Motor neuron (in vitro differentiated cells): ENCODE measurements around the gene CHFR. TPM values are rescaled to one million over a fixed set of nuclear protein-coding genes. Genes with fewer than 3 reads are reported as not detected.
"Not testable (repeated sequence)": the region's sequence is repeated elsewhere in the genome, so short reads cannot be mapped to it uniquely, and the experiment has no call there.

Source experiments
- ATAC-seq, 8 experiments: fragments of 200-7000 bp; cut with Tn5 transposase; replicated peaks in 6 of 8; 2 replicates each; pipeline ENCODE4 v1.8.0; 2021; ENCODE audit warnings: mild to moderate bottlenecking in 8 of 8, moderate library complexity in 8 of 8
- H3K27ac ChIP-seq, 2 donors: fragments of 250-450 bp; sonication (Bioruptor Pico); 2 replicates each; pipeline ENCODE4 v1.9.0; 2021; ENCODE audit warnings: antibody characterized with exemption in 2 of 2, mild to moderate bottlenecking in 2 of 2, moderate library complexity in 1 of 2
- H3K4me1 ChIP-seq, 2 donors: fragments of 250-450 bp; sonication (Bioruptor Pico); replicated peaks in 1 of 2; 2 replicates each; pipeline ENCODE4 v1.6.1; 2021; ENCODE audit warnings: antibody characterized with exemption in 2 of 2, mild to moderate bottlenecking in 2 of 2, moderate library complexity in 1 of 2
- H3K4me3 ChIP-seq, 5 donors: fragments of 250-450 bp; sonication (Bioruptor Pico); 2 replicates each; pipeline ENCODE4 v1.9.0; 2021; ENCODE audit warnings: antibody characterized with exemption in 5 of 5, mild to moderate bottlenecking in 5 of 5, moderate library complexity in 4 of 5
- WGBS, 10 experiments: fragments of 450-650 bp; shearing (Covaris generic); methylation state at CpG; one replicate each; pipeline ENCODE4 v1.0.0; 2022; 5-methylcytosine and 5-hydroxymethylcytosine counted together
- in situ Hi-C, 9 experiments: fragments of 400-800 bp; cut with MboI; loops; one replicate each; pipeline ENCODE4 v1.15.0; 2021; ENCODE audit warnings: low sequenced_read_pairs in 9 of 9, low pct_unique_long_range_greater_than_20kb in 2 of 9; ENCODE audit not compliant: unreplicated experiment in 9 of 9
- total RNA-seq, 8 experiments: library from RNA; unstranded; fragments of 300-600 nt; gene quantifications; 2 replicates each; pipeline versions ENCODE4 v1.2.3 to v1.2.4, GENCODE V29; 2022

Gene CHFR
- total RNA-seq = 10 to 100 TPM; 22.1 to 69.6 (median 24.8) TPM

- ATAC-seq = peak; percentile 94 to 97 (median 94)
- Histone ChIP-seq H3K4me3 (peak within 1 kb of the TSS; percentile 56 to 64 (median 63)), H3K4me1 (peaks cover 3 to 5% of the 10 kb centered on the region in 2 donors), H3K27ac (peak within 1 kb of the TSS; percentile 82 to 93)
- WGBS, 10 experiments = 0 to 69% (median 7%) methylated on average over 2 to 16 of the region's 84 CpGs; no CpG with 5 or more reads in 3 of the 10 experiments
- in situ Hi-C loops = no loop called here
These were observed at the start of gene CHFR for GRCh38 chr12:132887513-132888351. Gene CHFR, minus strand, starts transcription at chr12:132887605. Its CDS starts 277 bp downstream, at chr12:132887328.

- in situ Hi-C loops, H3K4me3 ChIP-seq, H3K4me1 ChIP-seq, ATAC-seq, H3K27ac ChIP-seq: not testable (repeated sequence)
- WGBS, 10 experiments = 75 to 100% (median 90%) methylated on average over 2 to 8 of the region's 8 CpGs; no CpG with 5 or more reads in 1 of the 10 experiments
These were observed 49.5 kb upstream of the CHFR start for GRCh38 chr12:132936921-132937320.

GRCh38 chr12:132936163-132936562 is 48.8 kb upstream of the CHFR start:
- in situ Hi-C loops = no loop called here
- Histone ChIP-seq H3K27ac (no peak overlapping the region), H3K4me1 (no peaks in the 10 kb centered on the region), H3K4me3 (no peak overlapping the region)
- no peak for ATAC-seq
- WGBS, 10 experiments = 70 to 100% (median 85%) methylated on average over 1 to 2 of the region's 2 CpGs

- no peak overlapping the region for H3K27ac ChIP-seq
- in situ Hi-C loops = no loop called here
- ATAC-seq = no peak
- no peaks in the 10 kb centered on the region for H3K4me1 ChIP-seq
- no peak overlapping the region for H3K4me3 ChIP-seq
- 77 to 100% (median 100%) methylated on average over 1 to 6 of the region's 6 CpGs; no CpG with 5 or more reads in 1 of the 10 experiments for WGBS, 10 experiments
These were observed 39.0 kb upstream of the CHFR start for GRCh38 chr12:132926415-132926833.

GRCh38 chr12:132925597-132926414 is 38.4 kb upstream of the CHFR start:
- H3K27ac ChIP-seq = no peak overlapping the region
- 68 to 100% (median 93%) methylated on average over 1 to 8 of the region's 8 CpGs for WGBS, 10 experiments
- no peak for ATAC-seq
- H3K4me1 ChIP-seq = no peaks in the 10 kb centered on the region
- in situ Hi-C loops = no loop called here
- no peak overlapping the region for H3K4me3 ChIP-seq

- Histone ChIP-seq H3K4me1 (no peaks in the 10 kb centered on the region), H3K4me3 (no peak overlapping the region), H3K27ac (no peak overlapping the region)
- WGBS, 10 experiments = 70 to 100% (median 100%) methylated on average over 1 to 3 of the region's 3 CpGs; no CpG with 5 or more reads in 2 of the 10 experiments
- in situ Hi-C loops = no loop called here
- ATAC-seq = no peak
These were observed 37.0 kb upstream of the CHFR start for GRCh38 chr12:132924356-132924755.

- no peaks in the 10 kb centered on the region for H3K4me1 ChIP-seq
- no peak overlapping the region for H3K4me3 ChIP-seq
- ATAC-seq = no peak
- in situ Hi-C loops = no loop called here
- 6 to 91% (median 18%) methylated on average over 1 of the region's 1 CpG; no CpG with 5 or more reads in 1 of the 10 experiments for WGBS, 10 experiments
- no peak overlapping the region for H3K27ac ChIP-seq
These were observed 36.0 kb upstream of the CHFR start for GRCh38 chr12:132923356-132923909.

GRCh38 chr12:132922676-132923075 is 35.3 kb upstream of the CHFR start:
- Histone ChIP-seq H3K4me1 (no peaks in the 10 kb centered on the region), H3K27ac (no peak overlapping the region), H3K4me3 (no peak overlapping the region)
- WGBS, 10 experiments = 57 to 100% (median 86%) methylated on average over 1 to 4 of the region's 4 CpGs; no CpG with 5 or more reads in 1 of the 10 experiments
- in situ Hi-C loops = no loop called here
- no peak for ATAC-seq

GRCh38 chr12:132921685-132922084 is 34.3 kb upstream of the CHFR start:
- in situ Hi-C loops = no loop called here
- WGBS, 10 experiments = 65 to 100% (median 91%) methylated on average over 1 to 9 of the region's 9 CpGs
- Histone ChIP-seq H3K4me1 (no peaks in the 10 kb centered on the region), H3K4me3 (no peak overlapping the region), H3K27ac (no peak overlapping the region)
- ATAC-seq = no peak

GRCh38 chr12:132918680-132919079 is 31.3 kb upstream of the CHFR start:
- Histone ChIP-seq H3K4me1 (no peaks in the 10 kb centered on the region), H3K27ac (no peak overlapping the region), H3K4me3 (no peak overlapping the region)
- ATAC-seq = no peak
- 80 to 100% (median 91%) methylated on average over 1 to 4 of the region's 6 CpGs; no CpG with 5 or more reads in 3 of the 10 experiments for WGBS, 10 experiments
- in situ Hi-C loops = no loop called here

- H3K4me3 ChIP-seq = peak overlapping the region; percentile 49 to 68 (median 51)
- H3K27ac ChIP-seq = peak overlapping the region; percentile 67 to 75
- 0 to 40% (median 10%) methylated on average over 1 to 4 of the region's 22 CpGs; no CpG with 5 or more reads in 7 of the 10 experiments for WGBS, 10 experiments
- in situ Hi-C loops = no loop called here
- peaks cover 0 to 4% of the 10 kb centered on the region in 2 donors for H3K4me1 ChIP-seq
- ATAC-seq = peak in 5 of 8 experiments; percentile 1 to 5 (median 2)
These were observed 21.6 kb upstream of the CHFR start for GRCh38 chr12:132909030-132909368.

GRCh38 chr12:132908145-132909029 is 21.0 kb upstream of the CHFR start:
- Histone ChIP-seq H3K27ac (peak overlapping the region; percentile 67 to 75), H3K4me3 (peak overlapping the region; percentile 49 to 68 (median 51)), H3K4me1 (peaks cover 0 to 4% of the 10 kb centered on the region in 2 donors)
- peak; percentile 90 to 96 (median 95) for ATAC-seq
- WGBS, 10 experiments = 0 to 20% (median 4%) methylated on average over 1 to 43 of the region's 85 CpGs; no CpG with 5 or more reads in 6 of the 10 experiments
- in situ Hi-C loops = no loop called here
